SU-DHL-6 (cell line): ENCODE data around the gene ZNF668.

Source experiments
- CTCF ChIP-seq: fragments of 200-600 bp; sonication (generic); IDR thresholded peaks from one replicate; pipeline ENCODE4 v1.5.1; 2017; ENCODE audit warnings: antibody characterized with exemption, mild to moderate bottlenecking, low read length, moderate library complexity; ENCODE audit not compliant: insufficient read depth, poor library complexity, severe bottlenecking
- EZH2phosphoT487 ChIP-seq: fragments of 200-600 bp; sonication (generic), shearing (Covaris generic); conservative IDR thresholded peaks from 2 replicates; pipeline ENCODE4 v1.6.1; 2018; ENCODE audit warnings: mild to moderate bottlenecking, antibody characterized with exemption, low read length, moderate library complexity, mixed read lengths

- no peak for TF ChIP-seq CTCF
- TF ChIP-seq EZH2phosphoT487, result no peak
Measured at GRCh38 chr16:31088459-31089183, 14.6 kb upstream of the ZNF668 start, which contains the start of gene PRSS53.
